Measurements from ENCODE around the gene GRIK3. TPM values are rescaled to one million over a fixed set of nuclear protein-coding genes. Genes with fewer than 3 reads are reported as not detected.

The GRIK3 gene
- total and polyA plus RNA-seq, 2 of the 8 experiments (the other 6 are each of a cell fraction or from before 2014, with no cell fraction given): 2.1 to 3.4 TPM

- H3K9ac ChIP-seq (replicated peaks in 1 of 4; ENCODE audit: extremely low read depth in 1 of 4, low read depth in 3 of 4, low read length in 3 of 4): no peak overlapping the region
- H4K5ac ChIP-seq (ENCODE audit: insufficient read length, low read depth, low read length): no peak overlapping the region
- no peak overlapping the region for H3K14ac ChIP-seq (ENCODE audit: insufficient read length)
- no peaks in the 10 kb centered on the region for H3K79me2 ChIP-seq (ENCODE audit: control insufficient read depth in 1 of 2, insufficient read depth in 2 of 2, low read length in 2 of 2)
- H3K4me1 ChIP-seq (replicated peaks in 1 of 4; ENCODE audit: control insufficient read depth in 3 of 4, insufficient read depth in 4 of 4, low read length in 3 of 4): no peaks in the 10 kb centered on the region; a peak in 1 of 7 replicates
- H4K8ac ChIP-seq (ENCODE audit: extremely low read depth, insufficient read depth, low read length): no peak overlapping the region
- POLR2A ChIA-PET (ENCODE audit: partially characterized antibody): interaction anchor here (0.7 kb wide), 1 partner anchor 82 kb away, joined by 3 read pairs; no protein-coding TSS in a partner anchor
- no peaks in the 10 kb centered on the region for H3K9me3 ChIP-seq (ENCODE audit: insufficient read depth in 2 of 2, low read depth in 1 of 2, low read length in 1 of 2)
- DNase-seq (ENCODE audit: low read depth in 1 of 2, low spot score in 2 of 2): no peak
- H3K27ac ChIP-seq (ENCODE audit: low read depth, low read length): no peak overlapping the region
- CTCF ChIA-PET (ENCODE audit: partially characterized antibody): interaction anchor here (2.0 kb wide), 1 partner anchor 21 kb away, joined by 4 read pairs; no protein-coding TSS in a partner anchor
- no peaks in the 10 kb centered on the region for H3K27me3 ChIP-seq (replicated peaks in 1 of 4; ENCODE audit: control insufficient read depth in 3 of 4, extremely low read depth in 1 of 4, insufficient read depth in 3 of 4, low read length in 3 of 4)
- no peak overlapping the region for H2BK12ac ChIP-seq (ENCODE audit: low read depth, low read length)
- no peaks in the 10 kb centered on the region for H3K23me2 ChIP-seq (ENCODE audit: low read depth, low read length)
- no peak overlapping the region for H3K4me2 ChIP-seq (ENCODE audit: insufficient read depth in 1 of 2, low read depth in 2 of 2, low read length in 2 of 2)
- H4K20me1 ChIP-seq (replicated peaks in 1 of 2; ENCODE audit: control insufficient read depth in 1 of 2, insufficient read depth in 2 of 2, low read length in 2 of 2): no peaks in the 10 kb centered on the region
- no peak overlapping the region for H4K91ac ChIP-seq (replicated peaks; ENCODE audit: insufficient read length, low read length)
- WGBS, 2 experiments (ENCODE audit: extremely low coverage in 1 of 2, insufficient coverage in 1 of 2, insufficient read length in 1 of 2, insufficient replicate concordance in 2 of 2, low coverage in 1 of 2, low lambda C conversion rate in 2 of 2, missing lambda C conversion rate in 1 of 2): 82% methylated on average over 9 of the region's 9 CpGs; no CpG with 5 or more reads in 1 of the 2 experiments
- H3K4me3 ChIP-seq (ENCODE audit: extremely low read depth in 1 of 4, insufficient read depth in 2 of 4, low read depth in 3 of 4, low read length in 4 of 4): no peak overlapping the region
- H2BK5ac ChIP-seq (ENCODE audit: low read depth, low read length): no peak overlapping the region
- no peaks in the 10 kb centered on the region for H3K79me1 ChIP-seq (ENCODE audit: low read depth, low read length)
- H3K56ac ChIP-seq (replicated peaks; ENCODE audit: insufficient read length, low read depth, low read length): no peak overlapping the region
- no peaks in the 10 kb centered on the region for H3K36me3 ChIP-seq (ENCODE audit: control insufficient read depth in 2 of 4, insufficient read depth in 4 of 4, low read length in 3 of 4)
- H3K23ac ChIP-seq (ENCODE audit: insufficient read length): no peak overlapping the region
- H2AK5ac ChIP-seq (ENCODE audit: low read depth, low read length): no peak overlapping the region
- H2AFZ ChIP-seq (ENCODE audit: low read length): no peak overlapping the region
- no peak overlapping the region for H3K4ac ChIP-seq (replicated peaks; ENCODE audit: insufficient read length, low read depth, low read length)
- no peak overlapping the region for H2BK120ac ChIP-seq (replicated peaks; ENCODE audit: low read depth, low read length)
- no peak overlapping the region for H2BK15ac ChIP-seq (ENCODE audit: low read length)
- H3K18ac ChIP-seq (ENCODE audit: extremely low read depth, low read length): no peak overlapping the region
- FAIRE-seq: no peak
- H2BK20ac ChIP-seq (ENCODE audit: low read length): no peak overlapping the region
- TF ChIP-seq KDM1A (IDR thresholded peaks at IDR 0.05; ENCODE audit: borderline replicate concordance, low read length): no peak
- TF ChIP-seq CHD1 (IDR thresholded peaks at IDR 0.05; ENCODE audit: low read depth, low read length): no peak
- no peak for TF ChIP-seq TAF1 (IDR thresholded peaks at IDR 0.05; ENCODE audit: low read depth, low read length)
- TF ChIP-seq SIN3A (conservative IDR thresholded peaks at IDR 0.05 in 1 of 2, IDR thresholded peaks at IDR 0.05 in 1 of 2; ENCODE audit: low read depth in 1 of 2, low read length in 2 of 2): no peak
- TF ChIP-seq SP4 (IDR thresholded peaks at IDR 0.05; ENCODE audit: low read length): no peak
- TF ChIP-seq EZH2 (IDR thresholded peaks at IDR 0.05; ENCODE audit: low read depth, low read length, severe bottlenecking): no peak
- TF ChIP-seq ZNF274 (IDR thresholded peaks at IDR 0.05; ENCODE audit: borderline replicate concordance, extremely low read depth, low read length): no peak
- TF ChIP-seq TAF7 (optimal IDR thresholded peaks at IDR 0.05; ENCODE audit: borderline replicate concordance, low read depth, low read length): no peak
- no peak for TF ChIP-seq POLR2A (IDR thresholded peaks at IDR 0.05; ENCODE audit: control extremely low read depth in 1 of 2, low read depth in 2 of 2, low read length in 2 of 2)
- TF ChIP-seq BRCA1 (IDR thresholded peaks at IDR 0.05; ENCODE audit: low read depth, low read length): no peak
- no peak for TF ChIP-seq YY1 (IDR thresholded peaks at IDR 0.05; ENCODE audit: low read depth, low read length)
- no peak for TF ChIP-seq GABPA (IDR thresholded peaks at IDR 0.05; ENCODE audit: borderline replicate concordance, insufficient read depth, low read length)
- no peak for TF ChIP-seq NRF1 (IDR thresholded peaks at IDR 0.05; ENCODE audit: low read depth, low read length)
- no peak for TF ChIP-seq BACH1 (IDR thresholded peaks at IDR 0.05; ENCODE audit: low read length)
These were observed 250.0 kb downstream of the GRIK3 start for GRCh38 chr1:36784147-36784859.
